Panc1 (cell line): ENCODE measurements around the gene SDK1. TPM values are rescaled to one million over a fixed set of nuclear protein-coding genes. Genes with fewer than 3 reads are reported as not detected.

Experiments used
- ATAC-seq: fragments of 200-7000 bp; cut with Tn5 transposase; 2 replicates; pipeline ENCODE4 v1.9.1; 2020; ENCODE audit warnings: mild to moderate bottlenecking, moderate library complexity
- BruUV-seq: library from RNA; stranded (reverse); fragments of 400-500 nt; replicated peaks from 2 replicates; lab custom pipeline; 2021; lab: Mats Ljungman, UMichigan
- CTCF ChIA-PET: fragments of 300-600 bp; sonication (Branson Sonifier 250); formaldehyde crosslinking; loops from one replicate; lab custom pipeline; 2022; ENCODE audit warnings: antibody characterized with exemption; lab: Charles Lee
- POLR2A ChIA-PET: fragments of 300-600 bp; sonication (Branson Sonifier 250); formaldehyde crosslinking; loops from one replicate; lab custom pipeline; 2022; ENCODE audit warnings: antibody characterized with exemption; lab: Charles Lee
- DNase-seq: peaks from one replicate; pipeline ENCODE4 v3.0.0-alpha.2; 2010; ENCODE audit warnings: low read depth, low spot score
- H3K27ac ChIP-seq: 2 replicates; pipeline ENCODE4 v1.5.1; 2011; ENCODE audit warnings: mild to moderate bottlenecking, low read length, inconsistent platforms
- H3K27me3 ChIP-seq: fragments of 200-500 bp; sonication (Bioruptor generic); 2 replicates; pipeline ENCODE4 v1.6.0; 2014; ENCODE audit warnings: low read length, inconsistent platforms; ENCODE audit not compliant: control insufficient read depth, insufficient read depth
- H3K36me3 ChIP-seq: fragments of 200-500 bp; sonication (Bioruptor generic); 2 replicates; pipeline ENCODE4 v1.5.1; 2014; ENCODE audit warnings: inconsistent platforms, mild to moderate bottlenecking, low read length, moderate library complexity; ENCODE audit not compliant: control insufficient read depth, insufficient read depth
- H3K4me1 ChIP-seq: 2 replicates; pipeline ENCODE4 v1.5.1; 2011; ENCODE audit warnings: inconsistent platforms, mild to moderate bottlenecking, low read length, moderate library complexity; ENCODE audit not compliant: control insufficient read depth, insufficient read depth
- H3K4me3 ChIP-seq, 2 experiments: 2 replicates each; pipeline ENCODE4 v1.5.1; 2011 to 2012; ENCODE audit warnings: low read depth in 2 of 2, low read length in 2 of 2, mild to moderate bottlenecking in 2 of 2, inconsistent platforms in 1 of 2, moderate library complexity in 1 of 2
- H3K9me3 ChIP-seq: fragments of 200-500 bp; sonication (Bioruptor generic); 2 replicates; pipeline ENCODE4 v1.5.1; 2014; ENCODE audit warnings: low read depth, mild to moderate bottlenecking, inconsistent platforms, low read length, moderate library complexity; ENCODE audit not compliant: control insufficient read depth, insufficient read depth
- CTCF ChIP-seq: fragments of 450-650 bp; IDR thresholded peaks from 2 replicates; pipeline ENCODE4 v1.5.1; 2017; ENCODE audit warnings: mild to moderate bottlenecking
- POLR2AphosphoS5 ChIP-seq: IDR thresholded peaks from 2 replicates; pipeline ENCODE4 v1.6.1; 2012; ENCODE audit warnings: mild to moderate bottlenecking, low read depth, low read length, moderate library complexity
- REST ChIP-seq, 2 experiments: IDR thresholded peaks; 2 replicates each; pipeline ENCODE4 v1.6.1; 2011 to 2012; ENCODE audit warnings: low read depth in 2 of 2, control low read depth in 1 of 2, low read length in 1 of 2, mild to moderate bottlenecking in 1 of 2, moderate library complexity in 1 of 2; ENCODE audit not compliant: insufficient read depth in 1 of 2
- SIN3A ChIP-seq: IDR thresholded peaks from 2 replicates; pipeline ENCODE4 v1.6.1; 2012; ENCODE audit warnings: low read depth, mild to moderate bottlenecking, low read length, moderate library complexity, borderline replicate concordance; ENCODE audit not compliant: insufficient read depth
- TCF7L2 ChIP-seq: IDR thresholded peaks from 2 replicates; pipeline ENCODE4 v1.6.1; 2011; ENCODE audit warnings: mild to moderate bottlenecking, low read depth, low read length, inconsistent platforms
- in situ Hi-C: cut with HindIII; loops from 2 replicates; pipeline ENCODE4 v1.10.0; 2016; ENCODE audit warnings: low sequenced_read_pairs, low pct_unique_long_range_greater_than_20kb
- intact Hi-C: fragments of 100-400 bp; cut with micrococcal nuclease; formaldehyde crosslinking; loops from one replicate; pipeline ENCODE4 v1.10.0; 2022; ENCODE audit not compliant: unreplicated experiment
- total RNA-seq: library from RNA; stranded (reverse); gene quantifications from one replicate; pipeline ENCODE4 v1.2.1, GENCODE V29; 2021; ENCODE audit not compliant: unreplicated experiment

Gene SDK1
- total RNA-seq, 1 experiment from 2014 or later: 47.4 TPM

GRCh38 chr7:4113271-4113670 is 812.2 kb downstream of the SDK1 start:
- TF ChIP-seq TCF7L2 (no peak), REST (IDR thresholded peaks at IDR 0.05; ENCODE audit: insufficient read depth in 1 of 2, low read depth in 2 of 2, low read length in 1 of 2) (no peak), SIN3A (no peak), POLR2AphosphoS5 (no peak), CTCF (no peak)
- no peaks in the 10 kb centered on the region for H3K36me3 ChIP-seq
- H3K4me1 ChIP-seq: no peaks in the 10 kb centered on the region
- no TSS peak for BruUV-seq
- intact Hi-C loops (no loop called here), in situ Hi-C loops (no loop called here)
- ATAC-seq (no peak), DNase-seq (no peak)
- ChIA-PET POLR2A (no interaction called here), CTCF (no interaction called here)
- no peaks in the 10 kb centered on the region for H3K9me3 ChIP-seq
- no peak overlapping the region for H3K4me3 ChIP-seq
- no peaks in the 10 kb centered on the region for H3K27me3 ChIP-seq
- H3K27ac ChIP-seq: no peak overlapping the region

- no peak overlapping the region for H3K27ac ChIP-seq
- no peaks in the 10 kb centered on the region for H3K27me3 ChIP-seq
- in situ Hi-C loops (no loop called here), intact Hi-C loops (no loop called here)
- TF ChIP-seq TCF7L2 (no peak), SIN3A (no peak), POLR2AphosphoS5 (no peak), CTCF (no peak), REST (IDR thresholded peaks at IDR 0.05; ENCODE audit: insufficient read depth in 1 of 2, low read depth in 2 of 2, low read length in 1 of 2) (no peak)
- no peak for ATAC-seq
- POLR2A ChIA-PET: no interaction called here
- H3K4me3 ChIP-seq: no peak overlapping the region
- CTCF ChIA-PET: no interaction called here
- no peaks in the 10 kb centered on the region for H3K4me1 ChIP-seq
- BruUV-seq: no TSS peak
- no peak for DNase-seq
- no peaks in the 10 kb centered on the region for H3K36me3 ChIP-seq
- no peaks in the 10 kb centered on the region for H3K9me3 ChIP-seq
These were observed 812.9 kb downstream of the SDK1 start for GRCh38 chr7:4113976-4114375.
